ENCODE results near the gene AKR1C1. TPM values are rescaled to one million over a fixed set of nuclear protein-coding genes. Genes with fewer than 3 reads are reported as not detected.

Gene AKR1C1
- total RNA-seq, 1 experiment from 2014 or later, result 2.1 TPM

DNA sequence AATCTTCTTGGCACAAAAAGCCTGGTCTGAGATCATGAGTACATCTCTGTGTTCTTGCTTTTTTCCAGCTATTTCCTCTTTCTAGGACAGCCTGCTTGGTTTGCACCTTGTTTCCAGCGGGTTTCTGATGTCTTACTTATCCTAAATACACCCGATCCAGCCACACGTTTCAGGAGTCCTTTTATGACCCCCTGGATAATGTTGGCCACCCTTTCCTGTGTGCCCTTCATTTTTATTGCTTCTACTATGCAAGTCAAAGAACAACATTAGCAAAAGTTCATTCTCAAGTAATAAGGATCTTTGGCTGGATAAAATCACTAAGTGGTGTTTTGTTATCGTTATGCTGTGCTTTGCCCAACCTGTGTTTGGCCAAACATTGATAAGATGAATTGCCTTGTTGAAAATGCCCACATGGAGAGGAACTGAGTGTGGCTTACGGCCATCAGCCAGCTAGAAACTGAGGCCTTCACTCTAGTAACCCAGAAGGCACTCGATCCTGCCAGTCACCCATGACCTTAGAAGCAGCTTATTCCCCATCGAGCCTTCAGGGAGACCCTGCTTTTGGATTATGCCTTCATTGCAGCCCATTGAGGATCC, 28.7 kb upstream of the AKR1C1 start:
- H3K79me2 ChIP-seq (ENCODE audit: insufficient read depth, low read length), result no peaks in the 10 kb centered on the region
- no peak overlapping the region for H3K9ac ChIP-seq (ENCODE audit: low read length)
- no peaks in the 10 kb centered on the region for H3K9me3 ChIP-seq (ENCODE audit: control insufficient read depth in 1 of 2, insufficient read depth in 1 of 2, low read depth in 1 of 2, low read length in 2 of 2)
- intact Hi-C loops (cut with micrococcal nuclease), result no loop called here
- no TSS peak for BruUV-seq (replicated peaks)
- ChIA-PET CTCF (no interaction called here), POLR2A (no interaction called here), RAD21 (ENCODE audit: low non-redundant PET in 1 of 2, low total read pairs in 2 of 2, uncharacterized antibody in 2 of 2, unreplicated experiment in 2 of 2) (no interaction called here)
- ATAC-seq, result no peak
- H3K36me3 ChIP-seq (ENCODE audit: control insufficient read depth in 1 of 2, insufficient read depth in 2 of 2, low read length in 2 of 2), result no peaks in the 10 kb centered on the region
- no peak overlapping the region for H3K4me3 ChIP-seq (replicated peaks in 1 of 2; ENCODE audit: low read depth in 1 of 2, low read length in 2 of 2)
- no peak overlapping the region for H3K27ac ChIP-seq (ENCODE audit: low read depth, low read length)
- TF ChIP-seq EGR1 (IDR thresholded peaks at IDR 0.05; ENCODE audit: low read depth) (no peak), ZNF274 (IDR thresholded peaks at IDR 0.05; ENCODE audit: low read depth, low read length) (no peak), CEBPB (IDR thresholded peaks at IDR 0.05; ENCODE audit: low read depth) (no peak), JUND (IDR thresholded peaks at IDR 0.05) (no peak), EZH2 (IDR thresholded peaks at IDR 0.05) (no peak), ZFX (IDR thresholded peaks at IDR 0.05) (no peak), RAD21 (IDR thresholded peaks at IDR 0.05; ENCODE audit: low read depth) (no peak), POLR2A (IDR thresholded peaks at IDR 0.05; ENCODE audit: borderline replicate concordance, extremely low read depth, insufficient read depth, insufficient read length) (no peak), FOSL1 (IDR thresholded peaks at IDR 0.05; ENCODE audit: low read depth) (no peak), POLR2AphosphoS5 (IDR thresholded peaks at IDR 0.05; ENCODE audit: low read depth, low read length) (no peak), TCF7L2 (IDR thresholded peaks at IDR 0.05; ENCODE audit: borderline replicate concordance, extremely low read depth, insufficient read depth, insufficient read length) (no peak)
- TF ChIP-seq, protein P1, sequence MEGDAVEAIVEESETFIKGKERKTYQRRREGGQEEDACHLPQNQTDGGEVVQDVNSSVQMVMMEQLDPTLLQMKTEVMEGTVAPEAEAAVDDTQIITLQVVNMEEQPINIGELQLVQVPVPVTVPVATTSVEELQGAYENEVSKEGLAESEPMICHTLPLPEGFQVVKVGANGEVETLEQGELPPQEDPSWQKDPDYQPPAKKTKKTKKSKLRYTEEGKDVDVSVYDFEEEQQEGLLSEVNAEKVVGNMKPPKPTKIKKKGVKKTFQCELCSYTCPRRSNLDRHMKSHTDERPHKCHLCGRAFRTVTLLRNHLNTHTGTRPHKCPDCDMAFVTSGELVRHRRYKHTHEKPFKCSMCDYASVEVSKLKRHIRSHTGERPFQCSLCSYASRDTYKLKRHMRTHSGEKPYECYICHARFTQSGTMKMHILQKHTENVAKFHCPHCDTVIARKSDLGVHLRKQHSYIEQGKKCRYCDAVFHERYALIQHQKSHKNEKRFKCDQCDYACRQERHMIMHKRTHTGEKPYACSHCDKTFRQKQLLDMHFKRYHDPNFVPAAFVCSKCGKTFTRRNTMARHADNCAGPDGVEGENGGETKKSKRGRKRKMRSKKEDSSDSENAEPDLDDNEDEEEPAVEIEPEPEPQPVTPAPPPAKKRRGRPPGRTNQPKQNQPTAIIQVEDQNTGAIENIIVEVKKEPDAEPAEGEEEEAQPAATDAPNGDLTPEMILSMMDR (IDR thresholded peaks at IDR 0.05 in 2 of 3, conservative IDR thresholded peaks at IDR 0.05 in 1 of 3; ENCODE audit: borderline replicate concordance in 1 of 3, insufficient read depth in 1 of 3, low read depth in 2 of 3, low read length in 2 of 3), result no peak
- TF ChIP-seq, protein P2, sequence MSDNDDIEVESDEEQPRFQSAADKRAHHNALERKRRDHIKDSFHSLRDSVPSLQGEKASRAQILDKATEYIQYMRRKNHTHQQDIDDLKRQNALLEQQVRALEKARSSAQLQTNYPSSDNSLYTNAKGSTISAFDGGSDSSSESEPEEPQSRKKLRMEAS (IDR thresholded peaks at IDR 0.05), result no peak
- H4K20me1 ChIP-seq (ENCODE audit: insufficient read depth), result no peaks in the 10 kb centered on the region
- no peaks in the 10 kb centered on the region for H3K4me1 ChIP-seq (ENCODE audit: control insufficient read depth in 1 of 2, insufficient read depth in 2 of 2, low read length in 2 of 2)
- no peak overlapping the region for H2AFZ ChIP-seq (ENCODE audit: low read depth, low read length, poor library complexity, severe bottlenecking)
- H3K9me2 ChIP-seq (ENCODE audit: insufficient read depth), result no peaks in the 10 kb centered on the region
- no peak for DNase-seq (ENCODE audit: low read depth, low spot score)
- H3K27me3 ChIP-seq (ENCODE audit: insufficient read depth, low read length), result no peaks in the 10 kb centered on the region
- no peak overlapping the region for H3K4me2 ChIP-seq (ENCODE audit: low read length)

Measured in HCT116 (cell line).